GM15510 (cell line): Measurements from ENCODE around the gene LCTL.

Experiments
- POLR2A ChIP-seq: IDR thresholded peaks from 3 replicates; pipeline ENCODE4 v1.6.1; 2011; ENCODE audit warnings: borderline replicate concordance; ENCODE audit not compliant: insufficient read length; ENCODE audit errors: extremely low read depth

The LCTL gene, protein sequence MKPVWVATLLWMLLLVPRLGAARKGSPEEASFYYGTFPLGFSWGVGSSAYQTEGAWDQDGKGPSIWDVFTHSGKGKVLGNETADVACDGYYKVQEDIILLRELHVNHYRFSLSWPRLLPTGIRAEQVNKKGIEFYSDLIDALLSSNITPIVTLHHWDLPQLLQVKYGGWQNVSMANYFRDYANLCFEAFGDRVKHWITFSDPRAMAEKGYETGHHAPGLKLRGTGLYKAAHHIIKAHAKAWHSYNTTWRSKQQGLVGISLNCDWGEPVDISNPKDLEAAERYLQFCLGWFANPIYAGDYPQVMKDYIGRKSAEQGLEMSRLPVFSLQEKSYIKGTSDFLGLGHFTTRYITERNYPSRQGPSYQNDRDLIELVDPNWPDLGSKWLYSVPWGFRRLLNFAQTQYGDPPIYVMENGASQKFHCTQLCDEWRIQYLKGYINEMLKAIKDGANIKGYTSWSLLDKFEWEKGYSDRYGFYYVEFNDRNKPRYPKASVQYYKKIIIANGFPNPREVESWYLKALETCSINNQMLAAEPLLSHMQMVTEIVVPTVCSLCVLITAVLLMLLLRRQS

GRCh38 chr15:66565741-66566144 is at the start of gene LCTL:
TSS of gene LCTL (minus strand) at chr15:66565998. CDS start at chr15:66565365, 633 bp downstream.
- no peak for TF ChIP-seq POLR2A

DNA sequence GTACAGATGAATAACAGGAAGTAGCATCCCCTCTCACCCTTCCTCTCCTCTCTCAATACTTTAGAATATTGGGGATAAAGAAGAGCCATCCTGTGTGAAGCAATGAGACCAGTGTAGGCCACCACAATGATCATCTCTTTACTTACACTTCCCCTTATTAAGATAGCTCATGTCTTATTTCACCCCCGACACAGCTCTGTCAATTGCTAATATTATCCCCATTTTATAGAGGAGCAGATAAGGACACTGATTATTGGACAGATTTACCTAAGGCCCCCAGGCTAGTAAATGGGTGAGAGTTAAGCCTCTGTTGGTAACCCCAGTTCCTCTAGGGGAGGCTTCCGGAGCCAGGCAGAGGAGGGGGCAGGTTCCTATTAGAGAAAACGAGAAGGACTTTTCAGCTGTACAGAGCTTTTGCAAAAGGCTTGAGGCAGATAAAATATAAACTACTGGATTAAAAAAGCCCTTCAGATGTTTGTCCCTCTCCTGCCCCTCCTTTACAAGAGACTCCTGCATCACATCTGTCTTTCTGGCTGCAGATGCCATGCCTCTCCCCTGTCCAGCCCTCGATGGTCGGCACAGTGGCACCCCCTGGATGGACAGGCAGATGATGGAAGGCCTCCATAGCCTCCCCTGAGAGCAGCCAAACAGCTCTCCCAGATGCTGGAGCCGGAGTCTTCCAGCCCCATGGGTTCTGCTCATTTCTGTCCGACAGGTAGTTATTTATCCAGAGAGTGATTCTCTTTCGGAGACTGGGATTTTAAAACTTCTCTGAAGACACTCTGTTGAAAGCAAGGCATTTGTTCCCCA is 49.4 kb upstream of the LCTL start:
- no peak for TF ChIP-seq POLR2A

- TF ChIP-seq POLR2A = no peak
These were observed 48.7 kb upstream of the LCTL start for GRCh38 chr15:66614456-66614855.

- no peak for TF ChIP-seq POLR2A
These were observed 47.9 kb upstream of the LCTL start for GRCh38 chr15:66613743-66614142.

- no peak for TF ChIP-seq POLR2A
These were observed 45.7 kb upstream of the LCTL start for GRCh38 chr15:66611257-66612053.

- no peak for TF ChIP-seq POLR2A
These were observed 44.1 kb upstream of the LCTL start for GRCh38 chr15:66609876-66610275.

- TF ChIP-seq POLR2A = no peak
These were observed 43.1 kb upstream of the LCTL start for GRCh38 chr15:66608881-66609280.

- TF ChIP-seq POLR2A = no peak
These were observed 42.4 kb upstream of the LCTL start for GRCh38 chr15:66608159-66608558.

DNA sequence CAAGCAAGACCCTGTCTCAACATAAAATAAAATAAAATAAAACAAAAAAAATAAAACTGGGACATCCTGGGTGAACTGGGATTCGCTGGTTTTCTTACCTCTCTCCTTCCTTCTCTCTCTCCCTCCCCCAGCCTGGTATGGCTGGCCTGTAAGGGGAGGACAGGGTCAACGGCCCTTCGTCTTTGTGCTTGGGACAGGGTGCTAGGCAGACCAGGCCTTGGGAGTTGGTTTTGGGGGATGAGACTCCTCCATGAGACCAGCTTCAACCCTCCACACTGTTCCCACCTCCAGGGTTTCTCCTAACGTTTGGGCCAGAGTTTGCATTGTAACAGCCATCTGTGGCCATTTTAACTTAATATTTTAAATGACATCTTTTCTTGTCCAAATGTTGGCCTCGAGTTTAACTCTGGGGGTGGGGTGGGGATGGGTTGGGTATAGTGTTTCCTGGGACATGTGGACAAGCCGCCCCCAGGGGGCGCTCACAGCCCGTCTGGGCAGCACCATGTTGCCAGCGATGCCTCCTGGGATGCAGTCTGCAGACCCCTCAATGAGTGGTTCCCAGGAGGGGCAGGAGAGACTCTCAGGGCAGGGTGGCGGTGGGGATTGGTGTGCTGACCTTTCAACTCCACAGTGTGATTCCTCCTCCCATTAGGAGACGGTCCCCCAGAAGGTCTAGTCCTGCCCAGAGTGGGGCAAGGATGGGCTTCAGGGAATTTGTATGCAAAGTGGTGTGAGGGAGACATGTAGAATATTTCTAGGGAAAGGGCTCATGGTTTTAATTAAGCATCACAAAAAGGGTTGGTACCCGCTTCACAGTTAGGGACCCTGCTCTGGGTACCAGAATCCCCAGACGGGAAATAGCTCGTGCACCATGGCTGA is 37.7 kb upstream of the LCTL start:
- no peak for TF ChIP-seq POLR2A

DNA sequence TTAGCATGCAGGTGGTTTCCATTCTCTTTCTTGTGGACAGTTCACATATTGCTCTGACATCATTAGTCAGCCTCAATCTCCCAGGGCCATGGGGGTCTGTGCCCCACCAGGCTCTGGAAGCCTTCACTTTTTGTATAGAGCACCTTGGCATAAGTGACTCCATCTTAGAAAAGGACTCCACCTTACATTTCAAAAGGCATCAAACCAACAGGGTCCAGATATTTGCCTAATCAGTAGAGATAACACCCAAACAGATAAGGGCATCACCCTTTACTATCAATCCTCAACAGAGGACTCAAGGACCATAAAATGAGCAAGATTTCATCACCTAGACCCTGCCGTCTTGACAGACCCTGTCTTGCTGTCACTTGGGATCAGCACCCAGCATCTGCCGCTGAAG is 35.7 kb upstream of the LCTL start:
- TF ChIP-seq POLR2A = no peak

GRCh38 chr15:66600240-66600627 is 34.4 kb upstream of the LCTL start:
- TF ChIP-seq POLR2A = no peak

DNA sequence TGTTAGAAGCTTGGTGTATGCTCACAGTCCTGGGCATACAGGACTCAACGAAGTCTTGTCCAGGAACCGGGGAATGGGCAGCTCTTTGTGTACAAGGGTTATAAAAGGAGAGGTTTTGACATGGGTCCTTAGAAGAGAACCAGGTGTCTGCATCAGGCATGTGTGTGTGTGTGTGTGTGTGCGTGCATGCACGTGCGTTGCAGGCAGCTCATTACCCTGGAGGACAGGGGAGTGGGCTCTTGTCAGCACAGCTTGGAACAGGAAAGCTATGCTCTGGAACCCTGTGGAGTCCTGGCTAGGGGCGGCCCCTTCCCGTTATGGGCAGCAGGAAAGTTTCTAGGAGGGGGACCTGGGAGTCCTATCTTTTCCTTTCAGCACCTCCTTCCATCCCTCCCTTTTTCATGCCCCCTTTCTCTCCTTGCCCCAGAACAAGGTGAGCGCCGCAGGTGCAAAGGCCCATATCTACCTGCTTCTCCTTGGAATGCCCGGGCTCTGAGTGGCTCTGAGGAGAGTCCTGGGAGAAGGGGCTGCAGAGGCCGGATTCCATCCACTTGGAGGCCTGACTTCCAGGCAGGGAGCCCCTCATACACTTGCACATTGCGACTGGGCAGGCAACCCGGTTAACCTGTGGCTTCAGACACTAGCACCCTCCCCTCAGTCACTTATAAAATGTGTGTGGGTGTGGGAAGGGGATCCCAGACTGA is 33.9 kb upstream of the LCTL start:
- TF ChIP-seq POLR2A = no peak

- no peak for TF ChIP-seq POLR2A
These were observed 32.5 kb upstream of the LCTL start for GRCh38 chr15:66598095-66598815.

- TF ChIP-seq POLR2A = no peak
These were observed 30.2 kb upstream of the LCTL start for GRCh38 chr15:66595931-66596545.
